ENCODE results near the gene IRX2.

GRCh38 chr5:2740876-2741555, 10.5 kb downstream of the IRX2 start:
- TF ChIP-seq CTCF (IDR thresholded peaks at IDR 0.05) (no peak), POLR2A (IDR thresholded peaks at IDR 0.05) (no peak)
